ENCODE results near the gene P3H3. TPM values are rescaled to one million over a fixed set of nuclear protein-coding genes. Genes with fewer than 3 reads are reported as not detected.
A peak's percentile ranks its signal among the peaks of the same experiment; 100 is the strongest.

The P3H3 gene
- polyA plus RNA-seq, 2 of the 4 experiments (the other 2 are of a cell fraction), result 8.6 to 21.9 TPM

DNA sequence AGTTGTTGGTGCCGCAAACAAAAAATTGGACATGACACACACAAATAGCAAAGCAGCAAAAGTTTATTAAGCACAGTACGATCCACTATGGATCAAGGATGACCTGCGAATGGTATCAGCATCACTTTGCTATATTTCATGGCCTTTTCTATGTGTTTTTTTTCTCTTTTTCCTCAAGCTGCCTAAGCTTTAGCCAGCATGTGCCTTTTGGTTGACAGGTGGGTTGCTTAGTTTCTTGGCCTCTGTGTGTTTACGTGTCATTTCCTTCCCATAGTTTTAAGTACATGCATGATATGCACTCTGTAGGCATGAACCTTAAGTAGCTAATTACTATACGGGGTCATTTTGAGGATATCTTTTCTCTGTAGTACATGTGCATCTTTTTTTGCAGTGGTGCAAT is 29.1 kb upstream of the P3H3 start:
- no peaks in the 10 kb centered on the region for H3K9me3 ChIP-seq
- no peak overlapping the region for H3K4me3 ChIP-seq
- no peak overlapping the region for H3K4me2 ChIP-seq
- CTCF ChIA-PET, result interaction anchor here (1.2 to 2.0 kb wide), 2 partner anchors 9 to 27 kb away, joined by 3 to 4 read pairs; partner anchors contain the start of gene CD4
- FAIRE-seq, result no peak
- TF ChIP-seq, protein P1, sequence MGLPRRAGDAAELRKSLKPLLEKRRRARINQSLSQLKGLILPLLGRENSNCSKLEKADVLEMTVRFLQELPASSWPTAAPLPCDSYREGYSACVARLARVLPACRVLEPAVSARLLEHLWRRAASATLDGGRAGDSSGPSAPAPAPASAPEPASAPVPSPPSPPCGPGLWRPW (IDR thresholded peaks at IDR 0.05), result no peak
- no peak for TF ChIP-seq KDM5A (IDR thresholded peaks at IDR 0.05)
- TF ChIP-seq HOXA7 (CRISPR knock-in tag; IDR thresholded peaks at IDR 0.05), result no peak
- TF ChIP-seq, protein P2, sequence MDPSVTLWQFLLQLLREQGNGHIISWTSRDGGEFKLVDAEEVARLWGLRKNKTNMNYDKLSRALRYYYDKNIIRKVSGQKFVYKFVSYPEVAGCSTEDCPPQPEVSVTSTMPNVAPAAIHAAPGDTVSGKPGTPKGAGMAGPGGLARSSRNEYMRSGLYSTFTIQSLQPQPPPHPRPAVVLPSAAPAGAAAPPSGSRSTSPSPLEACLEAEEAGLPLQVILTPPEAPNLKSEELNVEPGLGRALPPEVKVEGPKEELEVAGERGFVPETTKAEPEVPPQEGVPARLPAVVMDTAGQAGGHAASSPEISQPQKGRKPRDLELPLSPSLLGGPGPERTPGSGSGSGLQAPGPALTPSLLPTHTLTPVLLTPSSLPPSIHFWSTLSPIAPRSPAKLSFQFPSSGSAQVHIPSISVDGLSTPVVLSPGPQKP (IDR thresholded peaks at IDR 0.05; ENCODE audit: low read depth, low read length), result no peak
- no peak for TF ChIP-seq RAD21 (conservative IDR thresholded peaks at IDR 0.05 in 1 of 2, IDR thresholded peaks at IDR 0.05 in 1 of 2)
- no peak for TF ChIP-seq EHF (CRISPR knock-in tag; IDR thresholded peaks at IDR 0.05)
- ATAC-seq, result no peak
- H3K4me1 ChIP-seq, result no peaks in the 10 kb centered on the region
- no peak for DNase-seq (ENCODE audit: low read depth in 1 of 2, low spot score in 1 of 2)
- H3K27ac ChIP-seq, result no peak overlapping the region
- POLR2A ChIA-PET, result no interaction called here
- 81% methylated on average over 5 of the region's 5 CpGs for WGBS (ENCODE audit: missing lambda C conversion rate)

DNA sequence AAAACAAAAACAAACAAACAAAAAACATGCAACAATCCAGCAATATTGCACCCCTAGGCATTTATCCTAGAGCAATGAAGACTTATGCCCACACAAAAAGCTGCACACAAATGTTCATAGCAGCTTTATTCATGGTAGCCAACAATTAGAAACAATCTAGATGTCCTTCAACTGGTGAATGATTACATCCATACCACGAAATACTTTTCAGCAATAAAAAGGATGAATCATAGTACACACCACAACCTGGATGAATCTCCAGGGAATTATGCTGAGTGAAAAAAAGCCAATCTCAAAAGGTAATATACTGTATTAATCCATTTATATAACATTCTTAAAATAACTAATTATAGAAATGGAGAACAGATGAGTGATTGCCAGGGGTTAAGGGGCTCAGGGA is 21.0 kb upstream of the P3H3 start:
- TF ChIP-seq FOSL2 (IDR thresholded peaks at IDR 0.05) (no peak), FOSL2 (CRISPR knock-in tag; IDR thresholded peaks at IDR 0.05) (peak; percentile 50; the same call in 1 of the 2 replicates), RCOR1 (IDR thresholded peaks at IDR 0.05; ENCODE audit: low read depth, low read length) (no peak)
- WGBS (ENCODE audit: missing lambda C conversion rate), result 0% methylated on average over 1 of the region's 1 CpG
- DNase-seq (ENCODE audit: low read depth in 1 of 2, low spot score in 1 of 2), result no peak
- ChIA-PET CTCF (interaction anchor here (0.7 to 10.9 kb wide), 4 partner anchors 18 to 54 kb away, joined by 4 to 129 read pairs (median 12); partner anchors contain the start of genes CDCA3, GPR162, MLF2 and P3H3), POLR2A (no interaction called here)
- Histone ChIP-seq H3K4me1 (peaks cover 6% of the 10 kb centered on the region; the same call in 1 of the 3 replicates), H3K4me3 (no peak overlapping the region), H3K27ac (no peak overlapping the region), H3K4me2 (no peak overlapping the region), H3K9me3 (no peaks in the 10 kb centered on the region)
- FAIRE-seq, result no peak
- ATAC-seq, result 0 out of 6 replicates have a peak, but pooled peaks of 1 of the 2 experiments have one; percentile 31

DNA sequence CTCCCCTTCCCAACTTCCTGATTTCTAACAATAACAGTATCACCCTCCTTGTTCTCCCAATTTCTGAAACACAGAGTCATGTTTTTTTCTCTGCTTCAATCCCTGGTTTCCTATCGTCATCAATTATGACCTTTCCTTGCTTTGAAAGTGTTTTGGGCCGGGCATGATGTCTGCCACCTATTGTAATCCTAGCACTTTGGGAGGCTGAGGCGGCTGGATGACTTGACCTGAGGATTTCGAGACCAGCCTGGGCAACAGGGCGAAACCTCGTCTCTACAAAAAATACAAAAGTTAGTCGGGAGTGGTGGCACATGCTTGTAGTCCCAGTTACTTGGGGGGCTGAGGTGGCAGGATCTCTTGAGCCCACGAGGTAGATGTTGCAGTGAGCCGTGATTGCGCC is 19.2 kb upstream of the P3H3 start:
- DNase-seq (ENCODE audit: low read depth in 1 of 2, low spot score in 1 of 2), result no peak
- TF ChIP-seq BHLHE40 (IDR thresholded peaks at IDR 0.05; ENCODE audit: low read depth, low read length), result no peak
- TF ChIP-seq MAFK (IDR thresholded peaks at IDR 0.05; ENCODE audit: partially characterized antibody), result no peak
- TF ChIP-seq JUN (IDR thresholded peaks at IDR 0.05), result no peak
- TF ChIP-seq RARB (CRISPR knock-in tag; IDR thresholded peaks at IDR 0.05), result no peak
- no peak for TF ChIP-seq JUNB (IDR thresholded peaks at IDR 0.05)
- TF ChIP-seq ESRRA (IDR thresholded peaks at IDR 0.05; ENCODE audit: borderline replicate concordance, low read length), result no peak
- TF ChIP-seq, protein P3, sequence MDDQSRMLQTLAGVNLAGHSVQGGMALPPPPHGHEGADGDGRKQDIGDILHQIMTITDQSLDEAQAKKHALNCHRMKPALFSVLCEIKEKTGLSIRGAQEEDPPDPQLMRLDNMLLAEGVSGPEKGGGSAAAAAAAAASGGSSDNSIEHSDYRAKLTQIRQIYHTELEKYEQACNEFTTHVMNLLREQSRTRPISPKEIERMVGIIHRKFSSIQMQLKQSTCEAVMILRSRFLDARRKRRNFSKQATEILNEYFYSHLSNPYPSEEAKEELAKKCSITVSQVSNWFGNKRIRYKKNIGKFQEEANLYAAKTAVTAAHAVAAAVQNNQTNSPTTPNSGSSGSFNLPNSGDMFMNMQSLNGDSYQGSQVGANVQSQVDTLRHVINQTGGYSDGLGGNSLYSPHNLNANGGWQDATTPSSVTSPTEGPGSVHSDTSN (IDR thresholded peaks at IDR 0.05), result no peak
- TF ChIP-seq ZFP36 (IDR thresholded peaks at IDR 0.05; ENCODE audit: borderline replicate concordance, partially characterized antibody), result no peak
- TF ChIP-seq, protein P4, sequence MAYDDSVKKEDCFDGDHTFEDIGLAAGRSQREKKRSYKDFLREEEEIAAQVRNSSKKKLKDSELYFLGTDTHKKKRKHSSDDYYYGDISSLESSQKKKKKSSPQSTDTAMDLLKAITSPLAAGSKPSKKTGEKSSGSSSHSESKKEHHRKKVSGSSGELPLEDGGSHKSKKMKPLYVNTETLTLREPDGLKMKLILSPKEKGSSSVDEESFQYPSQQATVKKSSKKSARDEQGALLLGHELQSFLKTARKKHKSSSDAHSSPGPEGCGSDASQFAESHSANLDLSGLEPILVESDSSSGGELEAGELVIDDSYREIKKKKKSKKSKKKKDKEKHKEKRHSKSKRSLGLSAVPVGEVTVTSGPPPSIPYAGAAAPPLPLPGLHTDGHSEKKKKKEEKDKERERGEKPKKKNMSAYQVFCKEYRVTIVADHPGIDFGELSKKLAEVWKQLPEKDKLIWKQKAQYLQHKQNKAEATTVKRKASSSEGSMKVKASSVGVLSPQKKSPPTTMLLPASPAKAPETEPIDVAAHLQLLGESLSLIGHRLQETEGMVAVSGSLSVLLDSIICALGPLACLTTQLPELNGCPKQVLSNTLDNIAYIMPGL (CRISPR knock-in tag; IDR thresholded peaks at IDR 0.05; ENCODE audit: borderline replicate concordance), result no peak
- TF ChIP-seq POLR2A (IDR thresholded peaks at IDR 0.05; ENCODE audit: low read length), result no peak
- TF ChIP-seq HOXA7 (CRISPR knock-in tag; IDR thresholded peaks at IDR 0.05), result no peak
- TF ChIP-seq NFE2L2 (conservative IDR thresholded peaks at IDR 0.05; ENCODE audit: low read length), result no peak
- TF ChIP-seq, protein P2 (IDR thresholded peaks at IDR 0.05; ENCODE audit: low read depth, low read length), result no peak
- TF ChIP-seq RFX5 (IDR thresholded peaks at IDR 0.05), result no peak
- TF ChIP-seq ZC3H11A (IDR thresholded peaks at IDR 0.05), result no peak
- no peak for TF ChIP-seq MYC (IDR thresholded peaks at IDR 0.05; ENCODE audit: borderline replicate concordance, low read length)
- no peak overlapping the region for H3K27ac ChIP-seq
- no peak for FAIRE-seq
- ChIA-PET POLR2A (no interaction called here), CTCF (interaction anchor here (0.6 to 10.9 kb wide), 4 partner anchors 9 to 56 kb away, joined by 3 to 129 read pairs (median 14); partner anchors contain the start of genes GPR162, MLF2 and P3H3)
- 78% methylated on average over 10 of the region's 10 CpGs for WGBS (ENCODE audit: missing lambda C conversion rate)
- no peak overlapping the region for H3K4me3 ChIP-seq
- ATAC-seq, result no peak
- H3K4me1 ChIP-seq, result peaks cover 6% of the 10 kb centered on the region; the same call in 1 of the 3 replicates
- H3K9me3 ChIP-seq, result no peaks in the 10 kb centered on the region
- H3K4me2 ChIP-seq, result no peak overlapping the region

All from A549 (cell line).